ENCODE measurements around the gene TSC1.

Gene TSC1

GRCh38 chr9:132946211-132946610 lies 1.8 kb upstream of the TSC1 start:
- Histone ChIP-seq H3K4me1 (ENCODE audit: insufficient read depth, poor library complexity, severe bottlenecking) (peaks cover 21% of the 10 kb centered on the region), H3K36me3 (ENCODE audit: low read depth) (no peaks in the 10 kb centered on the region), H3K4me3 (ENCODE audit: severe bottlenecking) (no peak overlapping the region), H3K9me3 (ENCODE audit: severe bottlenecking) (no peaks in the 10 kb centered on the region), H3K27me3 (ENCODE audit: insufficient read depth, poor library complexity, severe bottlenecking) (no peaks in the 10 kb centered on the region), H3K27ac (ENCODE audit: poor library complexity, severe bottlenecking) (no peak overlapping the region)
- ATAC-seq (ENCODE audit: low read depth) (no peak), DNase-seq (ENCODE audit: low spot score) (no peak)
- TF ChIP-seq CTCF (IDR thresholded peaks at IDR 0.05; ENCODE audit: poor library complexity, severe bottlenecking) = no peak

GRCh38 chr9:132945186-132946130 lies 1.0 kb upstream of the TSC1 start:
- Histone ChIP-seq H3K27me3 (ENCODE audit: insufficient read depth, poor library complexity, severe bottlenecking) (no peaks in the 10 kb centered on the region), H3K36me3 (ENCODE audit: low read depth) (no peaks in the 10 kb centered on the region), H3K27ac (ENCODE audit: poor library complexity, severe bottlenecking) (peak overlapping the region; percentile 66), H3K4me3 (ENCODE audit: severe bottlenecking) (peak overlapping the region; percentile 99), H3K4me1 (ENCODE audit: insufficient read depth, poor library complexity, severe bottlenecking) (peaks cover 21% of the 10 kb centered on the region), H3K9me3 (ENCODE audit: severe bottlenecking) (no peaks in the 10 kb centered on the region)
- no peak for TF ChIP-seq CTCF (IDR thresholded peaks at IDR 0.05; ENCODE audit: poor library complexity, severe bottlenecking)
- DNase-seq (ENCODE audit: low spot score) (no peak), ATAC-seq (ENCODE audit: low read depth) (no peak)

GRCh38 chr9:132943651-132944293 lies 644 bp downstream of the TSC1 start:
- DNase-seq (ENCODE audit: low spot score) = no peak
- Histone ChIP-seq H3K9me3 (ENCODE audit: severe bottlenecking) (no peaks in the 10 kb centered on the region), H3K4me3 (ENCODE audit: severe bottlenecking) (peak overlapping the region; percentile 99), H3K27me3 (ENCODE audit: insufficient read depth, poor library complexity, severe bottlenecking) (no peaks in the 10 kb centered on the region), H3K4me1 (ENCODE audit: insufficient read depth, poor library complexity, severe bottlenecking) (peaks cover 21% of the 10 kb centered on the region), H3K36me3 (ENCODE audit: low read depth) (peaks cover 7% of the 10 kb centered on the region; the same call in 1 of the 2 replicates), H3K27ac (ENCODE audit: poor library complexity, severe bottlenecking) (peak overlapping the region; percentile 66)
- peak; percentile 8; the same call in 1 of the 3 replicates for ATAC-seq (ENCODE audit: low read depth)
- TF ChIP-seq CTCF (IDR thresholded peaks at IDR 0.05; ENCODE audit: poor library complexity, severe bottlenecking) = no peak

DNA sequence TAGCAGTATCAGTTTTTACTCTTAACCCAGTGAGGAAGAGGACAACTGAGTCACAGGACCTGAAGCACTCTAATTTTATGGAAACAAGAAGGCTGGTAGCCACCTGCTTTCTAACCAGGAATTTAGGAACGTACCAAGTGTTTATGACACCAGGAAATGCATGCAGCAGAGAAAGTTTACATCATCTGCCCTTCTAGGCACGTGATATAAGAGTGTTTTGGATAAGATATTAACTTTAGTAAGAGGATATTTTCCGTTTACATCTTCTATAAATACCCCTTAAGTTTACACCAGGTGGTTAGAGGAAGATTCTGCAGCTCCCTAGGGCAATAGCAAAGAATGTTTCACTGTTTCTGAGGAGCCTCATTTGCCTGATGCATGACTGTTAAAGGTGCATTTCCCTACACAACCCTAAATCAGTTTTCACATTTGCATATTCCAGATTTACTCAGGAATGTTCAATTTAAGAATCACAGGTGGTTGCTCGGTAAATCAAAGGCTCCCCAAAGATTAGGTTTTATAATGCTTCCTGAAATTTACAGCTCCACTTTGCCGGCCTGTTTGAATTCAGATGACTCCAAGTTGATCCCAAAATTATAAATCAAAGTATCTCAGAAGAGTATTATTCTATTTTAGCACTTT lies 1.8 kb downstream of the TSC1 start:
- no peak overlapping the region for H3K27ac ChIP-seq (ENCODE audit: poor library complexity, severe bottlenecking)
- H3K36me3 ChIP-seq (ENCODE audit: low read depth) = peaks cover 8% of the 10 kb centered on the region; the same call in 1 of the 2 replicates
- H3K4me3 ChIP-seq (ENCODE audit: severe bottlenecking) = no peak overlapping the region
- no peaks in the 10 kb centered on the region for H3K9me3 ChIP-seq (ENCODE audit: severe bottlenecking)
- no peaks in the 10 kb centered on the region for H3K27me3 ChIP-seq (ENCODE audit: insufficient read depth, poor library complexity, severe bottlenecking)
- ATAC-seq (ENCODE audit: low read depth) = no peak
- DNase-seq (ENCODE audit: low spot score) = no peak
- peaks cover 21% of the 10 kb centered on the region for H3K4me1 ChIP-seq (ENCODE audit: insufficient read depth, poor library complexity, severe bottlenecking)
- TF ChIP-seq CTCF (IDR thresholded peaks at IDR 0.05; ENCODE audit: poor library complexity, severe bottlenecking) = no peak
